GM21576 (cell line): Measurements from ENCODE around the gene CYP20A1.
"Not testable (repeated sequence)": the region's sequence is repeated elsewhere in the genome, so short reads cannot be mapped to it uniquely, and the experiment has no call there.

ENCODE experiments used
- ATAC-seq: cut with Tn5 transposase; IDR thresholded peaks from one replicate; pipeline ENCODE4 v1.9.1; 2021; ENCODE audit warnings: mild to moderate bottlenecking, moderate library complexity; ENCODE audit not compliant: unreplicated experiment

CYP20A1 gene, protein sequence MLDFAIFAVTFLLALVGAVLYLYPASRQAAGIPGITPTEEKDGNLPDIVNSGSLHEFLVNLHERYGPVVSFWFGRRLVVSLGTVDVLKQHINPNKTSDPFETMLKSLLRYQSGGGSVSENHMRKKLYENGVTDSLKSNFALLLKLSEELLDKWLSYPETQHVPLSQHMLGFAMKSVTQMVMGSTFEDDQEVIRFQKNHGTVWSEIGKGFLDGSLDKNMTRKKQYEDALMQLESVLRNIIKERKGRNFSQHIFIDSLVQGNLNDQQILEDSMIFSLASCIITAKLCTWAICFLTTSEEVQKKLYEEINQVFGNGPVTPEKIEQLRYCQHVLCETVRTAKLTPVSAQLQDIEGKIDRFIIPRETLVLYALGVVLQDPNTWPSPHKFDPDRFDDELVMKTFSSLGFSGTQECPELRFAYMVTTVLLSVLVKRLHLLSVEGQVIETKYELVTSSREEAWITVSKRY

DNA sequence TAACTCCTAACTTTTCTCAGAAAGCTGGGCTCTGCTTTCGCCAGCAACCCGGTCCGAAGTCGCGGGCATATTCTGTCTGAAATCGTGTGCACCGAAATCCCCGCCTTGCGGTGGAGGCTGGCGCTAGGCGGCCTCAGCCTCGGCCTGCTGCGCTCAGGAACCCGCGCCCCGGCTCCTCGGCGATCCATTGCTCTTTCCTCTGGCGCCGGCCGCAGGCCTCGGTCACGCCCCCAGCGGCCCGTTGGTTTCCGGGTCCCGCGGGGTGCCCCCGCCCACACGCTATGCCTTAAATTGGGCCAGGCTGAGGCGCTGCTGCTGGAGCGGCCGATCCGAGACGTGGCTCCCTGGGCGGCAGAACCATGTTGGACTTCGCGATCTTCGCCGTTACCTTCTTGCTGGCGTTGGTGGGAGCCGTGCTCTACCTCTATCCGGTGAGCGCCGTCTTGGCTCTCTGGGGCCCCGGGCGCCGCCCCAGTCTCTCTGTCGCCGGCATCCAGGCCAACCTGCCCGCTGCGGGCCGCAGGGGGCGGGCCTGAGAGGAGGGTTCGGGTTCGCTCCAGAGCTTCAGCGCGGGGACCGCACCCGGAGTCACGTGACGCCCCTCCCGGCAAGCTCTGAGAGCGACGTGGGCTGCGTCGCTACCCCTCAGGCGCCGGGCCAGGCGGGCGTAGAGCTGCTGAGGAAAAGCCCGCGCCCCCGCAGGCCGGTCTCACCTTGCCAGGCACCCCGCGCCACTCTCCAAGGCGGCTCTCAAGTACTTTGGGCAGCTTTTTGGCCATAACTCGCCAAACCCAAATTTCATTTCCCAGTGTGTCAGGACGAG, at the start of gene CYP20A1:
CYP20A1 (plus strand) TSS at position 315 of the 823 bp plus-strand sequence; CDS start at position 360, 45 bp downstream.
- ATAC-seq: peak; percentile 84

DNA sequence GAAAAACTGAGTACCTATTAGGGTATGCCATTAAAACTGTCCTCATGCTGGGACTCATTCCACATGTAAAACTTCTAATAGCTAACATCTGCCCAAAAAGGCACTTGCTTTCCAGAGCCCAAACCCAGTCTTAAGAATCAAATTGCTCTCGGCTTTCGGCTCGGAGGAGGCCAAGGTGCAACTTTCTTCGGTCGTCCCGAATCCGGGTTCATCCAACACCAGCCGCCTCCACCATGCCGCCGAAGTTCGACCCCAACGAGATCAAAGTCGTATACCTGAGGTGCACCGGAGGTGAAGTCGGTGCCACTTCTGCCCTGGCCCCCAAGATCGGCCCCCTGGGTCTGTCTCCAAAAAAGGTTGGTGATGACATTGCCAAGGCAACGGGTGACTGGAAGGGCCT, 48.3 kb upstream of the CYP20A1 start:
- not testable (repeated sequence) for ATAC-seq

- not testable (repeated sequence) for ATAC-seq
These were observed 47.8 kb upstream of the CYP20A1 start for GRCh38 chr2:203191026-203191425.

DNA sequence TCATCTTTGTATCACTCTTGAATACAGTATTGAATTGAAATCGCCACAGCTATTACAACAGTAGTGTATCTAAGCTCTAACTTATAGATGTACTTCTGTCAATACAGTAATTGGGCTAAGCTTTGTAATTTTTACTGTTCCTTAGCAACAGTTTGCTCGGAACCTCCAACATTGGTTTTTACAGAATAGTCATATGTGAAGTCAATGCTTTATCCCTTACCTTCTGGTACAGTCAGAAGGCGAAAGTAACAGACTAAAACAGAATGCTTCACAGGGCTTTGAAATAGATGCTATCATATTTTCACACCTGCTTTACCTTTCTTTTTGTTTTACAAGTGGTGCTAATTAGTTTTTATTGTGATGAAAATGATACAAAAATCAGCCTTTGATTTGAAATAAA, 46.9 kb upstream of the CYP20A1 start:
- no peak for ATAC-seq

GRCh38 chr2:203195331-203196036, 43.3 kb upstream of the CYP20A1 start:
- ATAC-seq: no peak

DNA sequence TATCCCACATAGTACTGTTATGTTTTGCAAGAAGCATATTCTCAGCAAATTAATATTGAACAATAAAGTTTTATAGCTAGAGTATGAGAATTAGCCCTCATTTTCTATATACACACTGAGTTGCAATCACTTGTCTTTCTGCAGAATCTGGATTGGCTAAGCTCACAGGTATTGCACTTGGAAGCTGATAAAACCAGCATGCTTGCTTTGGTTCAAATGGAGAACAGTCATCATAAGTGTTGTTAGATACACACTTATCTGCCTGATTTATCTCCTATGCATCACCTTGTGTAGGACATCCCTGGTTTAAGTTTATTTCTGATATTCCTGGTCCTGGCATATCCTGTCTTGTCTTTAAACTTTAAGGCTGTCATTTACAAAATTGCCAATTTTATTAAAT, 38.0 kb upstream of the CYP20A1 start:
- no peak for ATAC-seq

DNA sequence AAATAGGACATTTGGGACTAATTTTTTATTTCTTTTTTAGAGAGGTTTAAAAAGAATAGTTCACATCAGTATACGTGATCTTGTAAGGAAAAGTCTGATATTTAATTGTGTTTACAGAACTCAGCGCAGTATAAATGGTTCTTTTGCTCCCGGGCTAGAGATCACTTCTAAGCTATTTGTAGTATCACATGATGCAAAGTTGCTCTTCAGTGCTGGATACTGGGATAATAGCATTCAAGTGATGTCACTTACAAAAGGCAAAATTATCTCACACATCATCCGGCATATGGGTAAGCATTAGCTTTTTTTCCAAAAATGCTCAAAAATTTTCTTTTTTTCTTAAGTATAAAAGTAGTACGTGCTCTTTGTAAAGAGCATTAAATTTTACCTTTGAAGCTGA, 37.4 kb upstream of the CYP20A1 start:
- no peak for ATAC-seq

- ATAC-seq: no peak
These were observed 29.3 kb upstream of the CYP20A1 start for GRCh38 chr2:203209538-203209937.

GRCh38 chr2:203225423-203226039, 13.3 kb upstream of the CYP20A1 start:
- ATAC-seq: no peak

GRCh38 chr2:203229674-203230073, 9.1 kb upstream of the CYP20A1 start:
- ATAC-seq: not testable (repeated sequence)

- no peak for ATAC-seq
These were observed 1.2 kb upstream of the CYP20A1 start for GRCh38 chr2:203237346-203238238.

DNA sequence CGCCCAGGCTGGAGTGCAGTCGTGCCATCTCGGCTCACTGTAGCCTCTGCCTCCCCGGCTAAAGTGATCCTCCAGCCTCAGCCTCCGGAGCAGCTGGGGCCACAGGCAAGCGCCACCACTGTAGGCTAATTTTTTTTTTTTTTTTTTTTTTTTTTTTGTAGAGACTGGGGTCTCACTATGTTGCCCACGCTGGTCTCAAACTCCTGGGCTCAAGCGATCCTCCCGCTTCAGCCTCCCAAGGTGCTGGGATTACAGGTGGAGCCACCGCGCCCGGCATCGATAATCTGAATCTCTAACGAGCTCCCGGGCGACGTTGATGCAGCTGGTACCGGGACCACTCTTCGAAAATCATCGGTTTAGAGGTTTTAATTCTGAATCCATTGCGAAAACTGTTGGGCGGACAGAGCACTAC, 520 bp upstream of the CYP20A1 start:
- no peak for ATAC-seq

- ATAC-seq: no peak
These were observed 1.7 kb downstream of the CYP20A1 start for GRCh38 chr2:203240491-203240890.

DNA sequence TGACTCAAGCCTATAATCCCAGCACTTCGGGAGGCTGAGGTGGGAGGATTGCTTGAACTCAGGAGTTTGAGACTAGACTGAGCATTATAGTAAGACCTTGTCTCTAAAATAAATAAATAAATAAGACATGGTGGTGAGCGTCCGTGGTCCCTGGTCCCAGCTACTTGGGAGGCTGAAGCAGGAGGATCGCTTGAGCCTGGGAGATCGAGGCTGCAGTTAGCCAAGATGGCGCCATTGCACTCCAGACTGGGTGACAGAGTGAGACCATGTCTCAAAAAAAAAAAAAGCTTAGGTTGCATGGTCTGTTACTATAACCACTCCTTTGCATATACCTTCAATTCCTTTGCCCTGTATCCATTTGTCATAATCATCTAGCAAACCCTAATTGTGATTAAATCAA, 3.7 kb downstream of the CYP20A1 start:
- ATAC-seq: no peak

DNA sequence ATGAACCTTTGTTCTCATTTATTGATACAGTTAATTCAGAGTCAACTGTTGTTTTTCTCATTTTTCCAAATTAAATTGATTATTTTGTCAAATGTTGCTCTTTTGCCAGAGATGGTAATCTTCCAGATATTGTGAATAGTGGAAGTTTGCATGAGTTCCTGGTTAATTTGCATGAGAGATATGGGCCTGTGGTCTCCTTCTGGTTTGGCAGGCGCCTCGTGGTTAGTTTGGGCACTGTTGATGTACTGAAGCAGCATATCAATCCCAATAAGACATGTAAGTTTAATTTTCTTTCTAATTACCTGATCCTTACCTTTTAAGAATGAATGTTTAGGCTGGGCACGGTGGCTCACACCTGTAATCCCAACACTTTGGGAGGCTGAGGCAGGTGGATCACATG, 7.8 kb downstream of the CYP20A1 start:
- no peak for ATAC-seq

- no peak for ATAC-seq
These were observed 14.0 kb downstream of the CYP20A1 start for GRCh38 chr2:203252818-203253217.

- ATAC-seq: not testable (repeated sequence)
These were observed 14.7 kb downstream of the CYP20A1 start for GRCh38 chr2:203253422-203254095.

DNA sequence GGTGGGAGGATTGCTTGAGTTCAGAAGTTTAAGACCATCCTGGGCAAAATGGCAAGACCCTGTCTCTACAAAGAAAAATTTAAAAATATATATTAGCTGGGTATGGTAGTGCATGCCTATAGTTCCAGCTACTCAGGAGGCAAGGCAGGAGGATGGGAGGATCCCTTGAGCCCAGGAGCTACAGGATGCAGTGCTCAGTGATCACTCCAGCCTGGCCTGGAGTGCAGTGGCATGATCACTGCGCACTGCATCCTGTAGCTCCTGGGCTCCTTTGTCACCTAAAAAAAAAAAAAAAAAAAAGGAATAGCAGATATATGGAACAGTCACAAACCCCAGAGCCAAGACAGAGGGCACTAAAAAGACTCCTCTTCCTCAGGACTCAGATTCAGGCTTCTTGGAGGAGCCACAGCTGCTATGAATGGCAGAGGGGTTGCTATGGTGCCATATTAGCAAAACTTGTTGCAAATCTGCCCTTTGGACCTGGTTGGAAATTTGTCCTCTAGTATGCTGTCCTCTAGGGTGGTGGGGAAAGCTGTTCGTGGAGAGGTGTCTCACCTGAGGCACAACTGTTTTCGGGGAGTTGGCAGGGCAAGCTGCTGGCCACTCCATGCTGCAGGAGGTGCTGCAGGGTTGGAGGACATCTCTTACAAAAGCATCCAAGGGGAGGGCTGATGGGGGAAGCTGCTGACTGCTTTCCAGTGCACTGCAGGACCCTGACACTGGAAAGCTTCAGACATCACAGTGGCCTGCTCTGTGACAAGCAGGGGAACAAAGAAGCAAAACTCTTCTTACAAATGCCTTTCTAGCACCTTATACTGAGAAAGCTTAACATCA, 22.7 kb downstream of the CYP20A1 start:
- ATAC-seq: no peak
